Activated CD4-positive, alpha-beta memory T cell treated with anti-CD3 and anti-CD28 coated beads, Interleukin-2, amount 10 ng/mL, durations not matched to agents 7 days and 5 days (primary cell): ENCODE measurements around the gene CDH23. TPM values are rescaled to one million over a fixed set of nuclear protein-coding genes. Genes with fewer than 3 reads are reported as not detected.

Source experiments
- CTCF ChIA-PET: fragments of 350-600 bp; sonication (Branson Sonifier 250); formaldehyde crosslinking; loops from one replicate; lab custom pipeline; 2021; ENCODE audit warnings: antibody characterized with exemption, inconsistent platforms; lab: Charles Lee
- POLR2A ChIA-PET: fragments of 350-600 bp; sonication (Branson Sonifier 250); formaldehyde crosslinking; loops from one replicate; lab custom pipeline; 2021; ENCODE audit warnings: antibody characterized with exemption; lab: Charles Lee
- DNase-seq: peaks from one replicate; pipeline ENCODE4 v3.0.0-alpha.2; 2020
- H3K27ac Mint-ChIP-seq: one replicate; pipeline ENCODE4 v1.8.0; 2021; ENCODE audit warnings: mild to moderate bottlenecking, mixed read lengths
- H3K27me3 Mint-ChIP-seq: one replicate; pipeline ENCODE4 v1.8.0; 2021; ENCODE audit warnings: mixed read lengths
- H3K36me3 Mint-ChIP-seq: one replicate; pipeline ENCODE4 v1.8.0; 2021; ENCODE audit warnings: low read depth, mixed read lengths
- H3K4me1 Mint-ChIP-seq: one replicate; pipeline ENCODE4 v1.8.0; 2021; ENCODE audit warnings: mixed read lengths
- H3K4me3 Mint-ChIP-seq: one replicate; pipeline ENCODE4 v1.8.0; 2021; ENCODE audit warnings: mild to moderate bottlenecking, mixed read lengths
- H3K9me3 Mint-ChIP-seq: one replicate; pipeline ENCODE4 v1.8.0; 2021; ENCODE audit warnings: mixed read lengths
- total RNA-seq, 2 experiments: library from RNA; stranded (reverse); gene quantifications; one replicate each; pipeline ENCODE4 v1.2.3, GENCODE V29; 2021

Gene CDH23
- total RNA-seq, 2 experiments from 2014 or later = 1.3 TPM

DNA sequence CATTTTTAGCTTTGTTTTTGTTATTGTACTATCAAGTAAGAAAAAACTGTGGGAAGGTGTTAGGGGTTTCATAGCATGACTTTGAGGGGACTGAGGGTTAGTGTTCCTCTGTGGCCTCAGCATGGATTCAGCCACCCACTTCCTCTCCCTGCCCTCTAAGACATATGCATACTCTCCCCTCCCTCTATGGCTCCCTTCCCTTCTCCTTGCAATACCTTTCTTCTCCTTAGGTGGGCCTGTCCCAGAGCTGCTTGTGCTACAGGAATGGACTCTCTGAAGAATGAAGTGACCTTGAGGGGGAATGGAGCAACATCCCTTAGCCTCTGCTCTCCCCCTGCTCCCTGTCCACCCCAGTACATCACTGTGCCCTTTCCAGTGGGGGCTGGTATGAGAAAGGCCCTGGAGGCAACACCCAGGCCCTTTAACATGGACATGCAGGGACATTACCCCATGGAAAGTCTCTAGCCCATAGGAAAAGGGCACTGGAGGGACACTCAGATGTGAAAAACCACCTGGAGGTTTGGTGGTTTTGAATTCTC is 22.4 kb downstream of the CDH23 start:
- H3K36me3 Mint-ChIP-seq = no peaks in the 10 kb centered on the region
- peaks cover 3% of the 10 kb centered on the region for H3K9me3 Mint-ChIP-seq
- no peaks in the 10 kb centered on the region for H3K4me1 Mint-ChIP-seq
- peaks cover 22% of the 10 kb centered on the region for H3K27me3 Mint-ChIP-seq
- DNase-seq = no peak
- ChIA-PET POLR2A (no interaction called here), CTCF (no interaction called here)
- H3K4me3 Mint-ChIP-seq = no peak overlapping the region
- H3K27ac Mint-ChIP-seq = no peak overlapping the region

DNA sequence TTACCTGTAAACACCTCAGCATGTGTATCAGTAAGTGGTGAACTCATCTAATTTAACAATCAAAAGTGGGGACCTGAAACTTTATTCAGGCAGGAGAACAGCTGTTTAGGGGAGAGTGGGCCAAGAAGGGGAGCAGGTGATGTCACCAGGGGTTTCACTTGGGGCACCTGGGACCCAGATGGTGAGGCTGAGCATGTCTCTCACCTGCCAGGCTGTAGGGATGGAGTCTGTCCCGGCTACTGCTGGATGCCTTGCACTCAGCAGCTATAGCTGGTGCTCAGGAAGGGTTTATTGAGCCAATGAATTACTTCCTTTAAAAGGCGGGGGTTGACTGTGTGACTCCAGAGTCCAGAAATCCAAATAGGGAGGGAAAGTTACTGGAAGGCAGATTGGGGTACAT is 23.0 kb downstream of the CDH23 start:
- CTCF ChIA-PET = no interaction called here
- peaks cover 3% of the 10 kb centered on the region for H3K9me3 Mint-ChIP-seq
- no peak overlapping the region for H3K4me3 Mint-ChIP-seq
- H3K27ac Mint-ChIP-seq = no peak overlapping the region
- DNase-seq = no peak
- POLR2A ChIA-PET = no interaction called here
- peaks cover 18% of the 10 kb centered on the region for H3K27me3 Mint-ChIP-seq
- H3K36me3 Mint-ChIP-seq = no peaks in the 10 kb centered on the region
- H3K4me1 Mint-ChIP-seq = no peaks in the 10 kb centered on the region

GRCh38 chr10:71421075-71421434 is 24.3 kb downstream of the CDH23 start:
- Mint-ChIP-seq H3K27ac (no peak overlapping the region), H3K36me3 (no peaks in the 10 kb centered on the region), H3K4me3 (no peak overlapping the region), H3K9me3 (peaks cover 3% of the 10 kb centered on the region), H3K27me3 (peaks cover 16% of the 10 kb centered on the region), H3K4me1 (no peaks in the 10 kb centered on the region)
- CTCF ChIA-PET = interaction anchor here (0.9 kb wide), 1 partner anchor 107 kb away, joined by 3 read pairs; no protein-coding TSS in a partner anchor
- DNase-seq = no peak
- POLR2A ChIA-PET = no interaction called here

- Mint-ChIP-seq H3K4me3 (no peak overlapping the region), H3K4me1 (no peaks in the 10 kb centered on the region), H3K9me3 (no peaks in the 10 kb centered on the region), H3K36me3 (no peaks in the 10 kb centered on the region), H3K27ac (no peak overlapping the region), H3K27me3 (peaks cover 7% of the 10 kb centered on the region)
- ChIA-PET CTCF (no interaction called here), POLR2A (interaction anchor here (1.4 kb wide), 1 partner anchor 47 kb away, joined by 3 read pairs; no protein-coding TSS in a partner anchor)
- no peak for DNase-seq
These were observed 26.5 kb downstream of the CDH23 start for GRCh38 chr10:71423250-71423649.

GRCh38 chr10:71423901-71424300 is 27.2 kb downstream of the CDH23 start:
- no peaks in the 10 kb centered on the region for H3K4me1 Mint-ChIP-seq
- no peaks in the 10 kb centered on the region for H3K36me3 Mint-ChIP-seq
- no peak overlapping the region for H3K4me3 Mint-ChIP-seq
- H3K27me3 Mint-ChIP-seq = peaks cover 7% of the 10 kb centered on the region
- no peak for DNase-seq
- H3K9me3 Mint-ChIP-seq = no peaks in the 10 kb centered on the region
- ChIA-PET POLR2A (no interaction called here), CTCF (no interaction called here)
- H3K27ac Mint-ChIP-seq = no peak overlapping the region

GRCh38 chr10:71424496-71425194 is 27.9 kb downstream of the CDH23 start:
- H3K27ac Mint-ChIP-seq = no peak overlapping the region
- H3K27me3 Mint-ChIP-seq = peaks cover 7% of the 10 kb centered on the region
- H3K4me3 Mint-ChIP-seq = no peak overlapping the region
- POLR2A ChIA-PET = no interaction called here
- H3K4me1 Mint-ChIP-seq = no peaks in the 10 kb centered on the region
- no peaks in the 10 kb centered on the region for H3K36me3 Mint-ChIP-seq
- no peaks in the 10 kb centered on the region for H3K9me3 Mint-ChIP-seq
- no peak for DNase-seq
- CTCF ChIA-PET = no interaction called here

DNA sequence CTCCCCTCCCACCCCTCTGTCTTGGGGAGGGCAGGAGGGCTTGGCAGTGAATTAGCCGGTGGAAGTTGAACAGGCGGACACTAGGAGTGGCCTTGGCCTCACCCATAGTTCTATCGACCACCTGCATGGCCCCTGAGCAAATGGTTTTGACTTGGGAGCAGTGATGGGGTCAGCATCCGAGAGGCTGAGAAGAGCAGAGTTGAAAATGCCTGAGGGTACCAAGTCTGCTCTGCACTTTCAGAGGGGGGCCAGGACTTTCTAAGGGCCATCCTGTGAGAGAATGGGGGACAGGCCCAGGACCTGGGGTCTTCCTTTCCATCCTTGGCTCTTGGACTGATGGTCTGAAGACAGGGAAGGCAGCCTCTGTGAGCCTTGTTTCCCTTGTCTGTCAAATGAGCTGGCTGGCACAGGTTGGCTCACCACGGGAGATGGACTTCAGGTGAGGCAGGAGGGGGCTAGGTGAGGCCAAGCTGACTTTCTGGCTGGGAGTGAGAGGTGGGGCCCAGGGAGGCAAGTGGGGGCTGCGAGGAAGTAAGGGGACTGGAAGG is 29.4 kb downstream of the CDH23 start:
- DNase-seq = no peak

GRCh38 chr10:71427246-71427645 is 30.5 kb downstream of the CDH23 start:
- no peaks in the 10 kb centered on the region for H3K9me3 Mint-ChIP-seq
- peaks cover 7% of the 10 kb centered on the region for H3K27me3 Mint-ChIP-seq
- H3K4me1 Mint-ChIP-seq = no peaks in the 10 kb centered on the region
- H3K36me3 Mint-ChIP-seq = no peaks in the 10 kb centered on the region
- ChIA-PET CTCF (interaction anchor here (0.6 to 1.7 kb wide), 3 partner anchors 19 to 177 kb away, joined by 3 to 4 read pairs (median 4); no protein-coding TSS in a partner anchor), POLR2A (no interaction called here)
- DNase-seq = no peak
- no peak overlapping the region for H3K4me3 Mint-ChIP-seq
- H3K27ac Mint-ChIP-seq = no peak overlapping the region

More for the DNA sequence above, 29.4 kb downstream of the CDH23 start:
- no peaks in the 10 kb centered on the region for H3K36me3 Mint-ChIP-seq
- no peaks in the 10 kb centered on the region for H3K9me3 Mint-ChIP-seq
- CTCF ChIA-PET = interaction anchor here (1.1 to 1.7 kb wide), 2 partner anchors 20 to 70 kb away, joined by 3 to 4 read pairs; no protein-coding TSS in a partner anchor
- no peaks in the 10 kb centered on the region for H3K4me1 Mint-ChIP-seq
- H3K4me3 Mint-ChIP-seq = no peak overlapping the region
- POLR2A ChIA-PET = no interaction called here
- no peak overlapping the region for H3K27ac Mint-ChIP-seq
- peaks cover 7% of the 10 kb centered on the region for H3K27me3 Mint-ChIP-seq

DNA sequence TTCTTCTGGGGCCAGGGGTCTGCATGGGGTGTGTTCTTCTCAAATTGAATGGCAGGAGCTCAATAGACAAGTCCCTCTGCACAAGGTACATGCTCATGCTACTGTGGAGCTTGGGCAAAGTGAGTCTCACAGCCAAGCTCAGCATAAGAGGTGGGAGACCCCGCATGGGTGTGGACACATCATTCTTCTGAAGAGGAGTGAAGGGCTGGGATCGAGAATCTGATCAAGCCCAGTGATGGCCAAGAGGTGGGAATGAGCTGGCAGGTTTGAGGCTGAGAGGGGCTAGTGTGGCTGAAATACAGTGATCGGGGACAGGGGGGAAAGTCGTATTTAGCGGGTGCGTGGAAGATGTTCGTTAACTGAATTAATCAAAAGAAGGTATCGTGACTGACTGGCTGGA is 32.6 kb downstream of the CDH23 start:
- Mint-ChIP-seq H3K27ac (no peak overlapping the region), H3K4me1 (no peaks in the 10 kb centered on the region), H3K36me3 (no peaks in the 10 kb centered on the region), H3K27me3 (peaks cover 5% of the 10 kb centered on the region), H3K9me3 (no peaks in the 10 kb centered on the region), H3K4me3 (no peak overlapping the region)
- ChIA-PET CTCF (no interaction called here), POLR2A (no interaction called here)
- no peak for DNase-seq

- no peak for DNase-seq
- ChIA-PET POLR2A (no interaction called here), CTCF (no interaction called here)
- Mint-ChIP-seq H3K9me3 (no peaks in the 10 kb centered on the region), H3K4me1 (peaks cover 1% of the 10 kb centered on the region), H3K36me3 (no peaks in the 10 kb centered on the region), H3K27ac (no peak overlapping the region), H3K4me3 (no peak overlapping the region), H3K27me3 (peaks cover 2% of the 10 kb centered on the region)
These were observed 33.2 kb downstream of the CDH23 start for GRCh38 chr10:71429929-71430328.

GRCh38 chr10:71431239-71432100 is 34.8 kb downstream of the CDH23 start:
- no peak for DNase-seq
- H3K4me3 Mint-ChIP-seq = no peak overlapping the region
- no peaks in the 10 kb centered on the region for H3K27me3 Mint-ChIP-seq
- no peak overlapping the region for H3K27ac Mint-ChIP-seq
- no peaks in the 10 kb centered on the region for H3K9me3 Mint-ChIP-seq
- H3K36me3 Mint-ChIP-seq = no peaks in the 10 kb centered on the region
- POLR2A ChIA-PET = no interaction called here
- H3K4me1 Mint-ChIP-seq = peaks cover 1% of the 10 kb centered on the region
- CTCF ChIA-PET = no interaction called here

GRCh38 chr10:71432101-71432905 is 35.6 kb downstream of the CDH23 start:
- no peak for DNase-seq
- no peaks in the 10 kb centered on the region for H3K9me3 Mint-ChIP-seq

More at GRCh38 chr10:71432101-71432905, 35.6 kb downstream of the CDH23 start:
- H3K36me3 Mint-ChIP-seq = no peaks in the 10 kb centered on the region
- H3K4me3 Mint-ChIP-seq = no peak overlapping the region
- ChIA-PET CTCF (no interaction called here), POLR2A (no interaction called here)
- no peaks in the 10 kb centered on the region for H3K27me3 Mint-ChIP-seq
- no peak overlapping the region for H3K27ac Mint-ChIP-seq
- H3K4me1 Mint-ChIP-seq = peaks cover 1% of the 10 kb centered on the region
